PFSK-1 (cell line): ENCODE results near the gene SERGEF.

Experiments
- POLR2AphosphoS5 ChIP-seq: IDR thresholded peaks from 2 replicates; pipeline ENCODE4 v1.6.1; 2012; ENCODE audit warnings: low read depth, mild to moderate bottlenecking, control low read depth, low read length, moderate library complexity
- SIN3A ChIP-seq: IDR thresholded peaks from 2 replicates; pipeline ENCODE4 v1.6.1; 2012; ENCODE audit warnings: mild to moderate bottlenecking, low read length, moderate library complexity, borderline replicate concordance; ENCODE audit not compliant: insufficient read depth
- TAF1 ChIP-seq: IDR thresholded peaks from 2 replicates; pipeline ENCODE4 v1.6.1; 2012; ENCODE audit warnings: low read length, control low read depth, borderline replicate concordance; ENCODE audit not compliant: insufficient read depth

DNA sequence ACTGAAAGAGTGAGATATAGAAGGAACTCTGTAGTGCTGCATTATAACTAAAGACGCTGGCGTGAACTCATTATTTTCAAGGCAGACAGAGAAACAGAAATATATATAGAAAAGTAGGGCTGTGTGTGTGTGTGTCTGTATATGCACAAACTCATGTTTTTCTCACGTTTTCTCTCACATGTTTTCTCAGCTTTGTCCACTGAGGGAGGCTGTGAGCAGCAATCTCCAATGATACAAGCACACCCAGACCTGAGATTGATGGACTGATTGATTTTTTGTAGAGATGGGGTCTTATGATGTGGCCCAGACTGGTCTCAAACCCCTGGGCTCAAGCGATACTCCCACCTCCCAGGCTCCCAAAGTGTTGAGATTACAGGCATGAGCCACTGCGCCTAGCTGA, 122.5 kb downstream of the SERGEF start:
- no peak for TF ChIP-seq SIN3A
- no peak for TF ChIP-seq TAF1
- TF ChIP-seq POLR2AphosphoS5 = no peak
